Islet precursor cell (in vitro differentiated cells): ENCODE results near the gene CPEB4.

ENCODE experiments used
- DNase-seq: peaks from one replicate; pipeline ENCODE4 v3.0.0-alpha.2; 2018

CPEB4 gene

DNA sequence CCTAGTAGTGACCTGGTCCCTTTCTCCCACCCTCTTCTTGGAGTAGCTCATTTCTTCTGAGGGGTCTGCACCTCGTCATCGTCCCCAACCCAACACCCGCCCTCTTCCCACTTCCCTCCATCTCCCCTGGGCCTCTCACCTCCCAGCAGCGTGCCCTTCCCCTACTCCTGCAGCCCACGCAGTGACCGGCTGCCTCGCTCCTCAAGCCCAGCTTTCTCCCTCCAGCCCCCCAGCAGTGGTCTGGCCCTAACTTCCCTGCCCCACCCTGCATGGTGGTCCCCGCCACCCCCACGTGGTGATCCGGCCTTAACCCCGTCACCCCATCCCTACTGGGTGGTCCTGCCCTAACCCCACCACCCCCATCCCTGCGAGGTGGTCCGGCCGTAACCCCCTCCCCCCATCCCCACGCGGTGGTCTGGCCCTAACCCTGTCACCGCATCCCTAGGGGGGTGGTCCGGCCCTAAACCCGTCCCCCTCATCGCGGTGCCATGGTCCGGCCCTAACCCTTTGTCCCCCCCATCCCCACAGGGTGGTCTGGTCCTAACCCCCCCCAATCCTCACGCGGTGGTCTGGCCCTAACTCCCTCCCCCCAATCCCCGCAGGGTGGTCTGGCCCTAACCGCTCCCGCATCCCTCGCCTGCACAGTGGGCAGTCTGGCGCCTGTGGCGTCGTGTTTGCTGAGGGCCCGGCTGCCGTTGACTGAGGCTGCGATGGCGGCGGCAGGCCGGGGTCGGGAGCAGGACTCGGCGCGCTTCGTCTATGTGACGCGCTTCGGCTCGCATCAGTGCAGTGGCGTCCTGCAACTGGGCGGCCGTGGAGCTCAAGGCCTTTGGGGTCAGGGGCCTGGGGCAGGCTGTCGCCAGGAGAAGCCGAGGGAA is 100.6 kb downstream of the CPEB4 start, which contains the start of gene C5orf47:
C5orf47 (plus strand) TSS at position 617 of the 878 bp plus-strand sequence; CDS start at position 711, 94 bp downstream.
- no peak for DNase-seq

GRCh38 chr5:173989432-173990082 is 101.4 kb downstream of the CPEB4 start:
- DNase-seq, result no peak

- DNase-seq, result no peak
Measured at GRCh38 chr5:173997331-173997730, 109.2 kb downstream of the CPEB4 start.

GRCh38 chr5:173998531-173998930 is 110.4 kb downstream of the CPEB4 start:
- no peak for DNase-seq

DNA sequence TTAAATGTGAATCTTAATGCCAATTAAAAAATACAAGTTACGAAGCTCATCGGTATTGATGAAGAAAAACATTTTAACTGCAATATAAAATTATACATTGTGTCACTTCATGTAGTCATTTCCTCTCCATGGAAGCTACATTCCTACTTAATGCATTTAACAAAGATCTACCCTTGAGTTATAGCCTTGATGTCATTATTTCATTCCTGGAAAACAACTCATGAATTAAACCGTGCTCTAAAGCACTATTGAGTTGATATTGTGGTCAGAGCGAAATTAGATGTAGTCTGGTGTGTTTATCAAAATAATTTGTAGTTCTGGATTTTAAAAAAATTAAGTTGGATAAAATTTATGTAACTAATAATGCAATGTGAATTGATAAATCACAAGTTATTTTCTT is 111.9 kb downstream of the CPEB4 start:
- no peak for DNase-seq

DNA sequence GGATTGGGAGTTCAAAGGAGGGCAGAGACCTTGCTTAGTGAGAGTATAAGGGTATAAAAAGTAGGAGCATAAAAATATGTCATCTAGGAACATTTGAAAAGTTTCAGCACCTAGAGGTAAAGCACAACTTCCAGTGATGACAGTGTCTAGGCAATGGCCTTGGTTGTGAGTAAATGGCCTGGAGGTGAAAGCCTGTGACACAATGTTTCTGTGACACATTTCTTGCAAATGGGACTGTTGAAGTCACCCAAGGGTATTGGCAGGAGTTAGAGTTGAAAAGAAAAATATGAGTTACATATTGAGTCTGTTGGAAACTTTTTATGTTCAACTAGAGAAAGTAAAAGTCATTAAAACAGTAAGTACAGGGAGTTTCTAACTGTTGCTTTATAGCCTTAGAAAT is 115.6 kb downstream of the CPEB4 start:
- DNase-seq, result no peak

DNA sequence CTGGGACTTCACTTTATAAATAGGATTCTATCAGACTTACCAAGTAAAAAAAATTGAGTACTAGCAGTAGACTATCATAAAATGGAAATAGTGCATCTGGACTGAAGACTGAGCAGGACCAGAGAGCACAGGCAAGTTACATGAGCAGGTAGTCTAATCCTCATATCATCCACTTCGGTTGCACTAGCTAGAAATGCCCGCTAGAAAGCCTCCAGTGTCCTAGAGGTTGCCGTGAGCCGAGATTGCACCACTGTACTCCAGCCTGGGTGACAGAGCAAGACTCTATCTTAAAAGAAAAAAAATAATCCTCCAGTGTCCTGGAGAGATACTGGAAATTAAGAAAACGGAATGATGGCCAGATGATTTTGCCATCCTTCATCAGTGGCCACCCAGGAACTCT is 120.8 kb downstream of the CPEB4 start:
- no peak for DNase-seq

GRCh38 chr5:174010365-174010764 is 122.2 kb downstream of the CPEB4 start:
- no peak for DNase-seq

DNA sequence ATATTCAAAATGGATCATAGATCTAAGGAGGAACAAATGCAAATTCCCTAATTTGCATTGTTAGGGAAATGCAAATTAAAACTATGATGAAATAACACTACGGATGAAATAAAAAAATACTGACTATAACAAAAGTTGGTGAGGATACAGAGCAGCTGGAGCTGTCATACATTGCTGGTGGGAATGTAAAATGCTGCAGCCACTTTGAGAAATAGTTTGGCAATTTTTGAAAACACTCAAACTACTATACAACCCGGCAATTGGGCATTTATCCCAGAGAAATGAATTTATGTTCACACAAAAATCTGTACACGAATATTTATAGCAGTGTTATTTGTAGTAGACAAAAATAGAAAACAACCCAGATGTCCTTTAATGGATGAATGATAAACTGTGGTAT is 123.3 kb downstream of the CPEB4 start:
- DNase-seq, result no peak
